GM12875 (cell line): ENCODE measurements around the gene LINC01488.

Experiments
- H3K4me3 ChIP-seq: one replicate; pipeline ENCODE4 v1.5.1; 2011; ENCODE audit warnings: low read depth, low read length, control low read depth
- TF ChIP-seq, protein P1 (sequence below): IDR thresholded peaks from 2 replicates; pipeline ENCODE4 v1.5.1; 2011; ENCODE audit warnings: low read depth, mild to moderate bottlenecking, control low read depth, inconsistent platforms, low read length, moderate library complexity, borderline replicate concordance; ENCODE audit not compliant: insufficient read depth

LINC01488 gene

GRCh38 chr11:69521457-69521856, 40.0 kb downstream of the LINC01488 start:
- TF ChIP-seq, protein P1, sequence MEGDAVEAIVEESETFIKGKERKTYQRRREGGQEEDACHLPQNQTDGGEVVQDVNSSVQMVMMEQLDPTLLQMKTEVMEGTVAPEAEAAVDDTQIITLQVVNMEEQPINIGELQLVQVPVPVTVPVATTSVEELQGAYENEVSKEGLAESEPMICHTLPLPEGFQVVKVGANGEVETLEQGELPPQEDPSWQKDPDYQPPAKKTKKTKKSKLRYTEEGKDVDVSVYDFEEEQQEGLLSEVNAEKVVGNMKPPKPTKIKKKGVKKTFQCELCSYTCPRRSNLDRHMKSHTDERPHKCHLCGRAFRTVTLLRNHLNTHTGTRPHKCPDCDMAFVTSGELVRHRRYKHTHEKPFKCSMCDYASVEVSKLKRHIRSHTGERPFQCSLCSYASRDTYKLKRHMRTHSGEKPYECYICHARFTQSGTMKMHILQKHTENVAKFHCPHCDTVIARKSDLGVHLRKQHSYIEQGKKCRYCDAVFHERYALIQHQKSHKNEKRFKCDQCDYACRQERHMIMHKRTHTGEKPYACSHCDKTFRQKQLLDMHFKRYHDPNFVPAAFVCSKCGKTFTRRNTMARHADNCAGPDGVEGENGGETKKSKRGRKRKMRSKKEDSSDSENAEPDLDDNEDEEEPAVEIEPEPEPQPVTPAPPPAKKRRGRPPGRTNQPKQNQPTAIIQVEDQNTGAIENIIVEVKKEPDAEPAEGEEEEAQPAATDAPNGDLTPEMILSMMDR: no peak
- no peak overlapping the region for H3K4me3 ChIP-seq

- TF ChIP-seq, protein P1: no peak
- no peak overlapping the region for H3K4me3 ChIP-seq
Measured at GRCh38 chr11:69523453-69523852, 42.0 kb downstream of the LINC01488 start.

DNA sequence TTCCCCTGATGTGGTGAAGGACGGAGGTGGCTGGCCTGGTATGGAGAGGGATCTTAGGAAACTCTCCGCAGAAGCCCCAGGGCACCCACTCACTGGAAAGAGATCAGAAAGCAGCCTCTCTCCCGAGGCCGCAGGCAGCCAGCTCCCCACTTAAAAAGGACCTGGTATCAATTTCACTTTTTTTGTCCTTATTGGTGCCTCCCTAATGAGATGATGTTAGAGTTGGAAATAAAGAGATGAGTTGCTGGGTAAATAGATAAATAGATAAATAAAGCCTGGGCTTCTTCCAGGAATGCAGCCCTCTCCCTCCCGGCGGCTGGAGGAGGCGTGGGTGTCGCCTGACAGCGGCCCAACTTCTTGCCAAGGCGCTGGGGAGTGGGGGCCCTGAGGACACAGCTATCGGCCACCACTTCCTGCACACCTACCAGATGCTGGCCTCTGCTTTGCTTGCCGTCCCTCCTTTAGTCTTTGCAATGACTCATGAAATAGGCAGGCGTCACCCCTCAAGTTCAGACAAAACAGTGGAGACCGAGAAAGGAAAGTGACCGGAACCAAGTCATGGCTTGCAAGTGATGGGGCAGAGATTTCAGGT, 42.9 kb downstream of the LINC01488 start:
- TF ChIP-seq, protein P1: no peak
- no peak overlapping the region for H3K4me3 ChIP-seq

DNA sequence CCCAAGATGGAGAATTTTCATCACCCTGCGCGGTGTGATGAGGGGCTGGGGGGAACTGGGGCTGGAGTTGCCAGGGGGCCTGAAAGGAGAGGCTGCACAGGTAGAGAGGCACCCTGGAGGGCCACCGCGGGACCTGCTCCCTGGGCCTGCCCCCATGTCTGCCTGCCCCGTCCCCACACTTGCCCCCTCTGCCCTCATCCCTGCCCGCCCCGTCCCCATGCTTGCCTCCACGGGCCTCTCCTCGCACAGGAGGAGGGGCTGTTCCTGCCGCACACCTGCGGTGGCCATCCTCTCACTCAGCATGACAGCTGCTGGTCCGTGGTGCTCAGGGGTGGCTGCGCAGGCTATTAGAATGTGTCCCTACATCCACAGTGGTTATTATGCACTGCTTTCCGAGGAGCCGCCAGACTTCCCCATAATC, 43.5 kb downstream of the LINC01488 start:
- H3K4me3 ChIP-seq: no peak overlapping the region

DNA sequence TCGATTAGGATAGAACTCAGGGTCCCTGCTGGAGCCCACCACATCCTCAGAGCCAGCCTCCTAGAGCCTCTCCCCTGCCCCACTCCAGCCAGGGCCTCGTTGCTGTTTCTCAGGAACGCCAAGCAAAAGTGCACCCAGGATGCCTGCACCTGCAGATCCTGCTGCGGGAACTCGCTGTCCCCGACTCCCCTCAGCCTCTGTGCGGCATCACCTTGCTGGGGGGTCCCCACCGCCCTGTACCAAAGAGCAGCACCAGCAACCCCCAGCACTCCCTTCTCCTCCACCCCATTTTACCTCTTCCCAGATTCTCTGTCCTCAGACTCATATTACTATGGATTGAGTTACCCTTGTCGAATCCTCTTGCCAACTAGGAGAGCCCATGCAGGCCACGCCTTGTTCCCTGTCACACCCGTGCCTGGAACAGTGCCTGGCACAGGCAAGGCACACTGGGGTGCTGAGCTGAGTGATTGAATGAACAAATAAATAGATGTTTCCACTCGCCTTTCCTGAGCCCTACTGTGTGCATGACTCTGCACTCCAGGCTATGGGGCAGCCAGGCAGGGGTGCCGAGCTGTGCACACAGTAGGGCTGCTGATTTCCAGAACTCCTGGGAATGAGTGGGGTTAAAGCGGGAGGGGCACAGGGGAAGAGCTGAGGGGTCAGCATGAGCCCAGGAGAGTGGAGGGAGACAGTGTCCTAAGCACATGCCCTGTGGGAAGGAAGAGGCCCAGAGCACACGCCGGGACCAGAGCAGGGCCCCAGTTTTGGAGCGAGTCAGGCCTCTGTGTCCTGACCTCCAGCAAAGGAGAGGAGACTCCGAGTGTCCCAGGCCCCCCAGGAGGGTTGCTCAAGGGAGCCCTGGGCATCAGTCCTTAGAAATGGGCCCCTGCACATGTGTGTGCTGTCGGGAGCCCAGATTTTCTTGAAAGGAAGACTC, 44.3 kb downstream of the LINC01488 start:
- TF ChIP-seq, protein P1: no peak
- no peak overlapping the region for H3K4me3 ChIP-seq

More for the DNA sequence above, 43.5 kb downstream of the LINC01488 start:
- TF ChIP-seq, protein P1: no peak

DNA sequence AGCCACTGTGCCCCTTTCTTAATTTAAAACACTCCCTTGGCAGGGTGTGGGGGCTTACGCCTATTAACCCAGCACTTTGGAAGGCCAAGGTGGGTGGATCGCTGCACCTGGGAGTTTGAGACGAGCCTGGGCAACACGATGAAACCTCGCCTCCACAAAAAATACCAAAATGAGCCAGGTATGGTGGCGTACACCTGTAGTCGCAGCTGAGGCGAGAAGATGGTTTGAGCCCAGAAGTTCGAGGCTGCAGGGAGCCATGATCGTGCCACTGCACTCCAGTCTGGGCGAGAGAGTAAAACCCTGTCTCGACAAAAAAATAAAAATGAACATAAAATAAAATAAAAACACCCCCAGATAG, 45.0 kb downstream of the LINC01488 start:
- no peak overlapping the region for H3K4me3 ChIP-seq
- TF ChIP-seq, protein P1: no peak

- no peak overlapping the region for H3K4me3 ChIP-seq
- TF ChIP-seq, protein P1: no peak
Measured at GRCh38 chr11:69529001-69529400, 47.5 kb downstream of the LINC01488 start.
